OCI-LY1 (cell line): ENCODE data around the gene USH1C.

ENCODE experiments used
- H2AFZ ChIP-seq: fragments of 200-600 bp; sonication (generic), shearing (Covaris generic); 2 replicates; pipeline ENCODE4 v1.6.0; 2014; ENCODE audit warnings: antibody characterized with exemption, mild to moderate bottlenecking, low read length
- H3F3A ChIP-seq: fragments of 200-600 bp; sonication (generic), shearing (Covaris generic); 2 replicates; pipeline ENCODE4 v1.6.0; 2014; ENCODE audit warnings: mild to moderate bottlenecking, antibody characterized with exemption, low read length, moderate library complexity; ENCODE audit not compliant: insufficient read depth
- H3K27ac ChIP-seq: fragments of 200-600 bp; sonication (generic); 2 replicates; pipeline ENCODE4 v1.5.1; 2014; ENCODE audit warnings: low read length, mixed run types, mild to moderate bottlenecking, low read depth; ENCODE audit not compliant: poor library complexity, severe bottlenecking
- H3K27me3 ChIP-seq: fragments of 200-600 bp; sonication (generic); 2 replicates; pipeline ENCODE4 v1.6.0; 2014; ENCODE audit warnings: antibody characterized with exemption, mild to moderate bottlenecking, low read length, moderate library complexity; ENCODE audit not compliant: insufficient read depth
- H3K36me3 ChIP-seq: fragments of 200-600 bp; sonication (generic); 2 replicates; pipeline ENCODE4 v1.6.1; 2014; ENCODE audit warnings: mild to moderate bottlenecking, antibody characterized with exemption, low read length, moderate library complexity, mixed read lengths; ENCODE audit not compliant: insufficient read depth
- H3K4me1 ChIP-seq: fragments of 200-600 bp; sonication (generic); 2 replicates; pipeline ENCODE4 v1.5.1; 2014; ENCODE audit warnings: mild to moderate bottlenecking, low read length, moderate library complexity; ENCODE audit not compliant: insufficient read depth, severe bottlenecking
- H3K4me2 ChIP-seq: fragments of 200-600 bp; sonication (generic), shearing (Covaris generic); 2 replicates; pipeline ENCODE4 v1.6.1; 2014; ENCODE audit warnings: low read length
- H3K4me3 ChIP-seq: fragments of 200-600 bp; sonication (generic); 2 replicates; pipeline ENCODE4 v1.5.1; 2014; ENCODE audit warnings: low read length, low read depth, mild to moderate bottlenecking, mixed read lengths; ENCODE audit not compliant: poor library complexity, severe bottlenecking
- H3K79me2 ChIP-seq: fragments of 200-600 bp; shearing (Covaris generic); 2 replicates; pipeline ENCODE4 v1.6.1; 2016; ENCODE audit warnings: mixed run types, low read length, mixed read lengths; ENCODE audit not compliant: insufficient read depth
- H3K9ac ChIP-seq: fragments of 200-600 bp; sonication (generic), shearing (Covaris generic); 2 replicates; pipeline ENCODE4 v1.6.1; 2014; ENCODE audit warnings: mild to moderate bottlenecking, low read length, mixed read lengths
- H3K9me2 ChIP-seq: fragments of 200-600 bp; sonication (generic), shearing (Covaris generic); 2 replicates; pipeline ENCODE4 v1.6.1; 2014; ENCODE audit warnings: low read depth, mild to moderate bottlenecking, low read length, mixed read lengths
- H3K9me3 ChIP-seq: fragments of 200-600 bp; shearing (Covaris generic); 2 replicates; pipeline ENCODE4 v1.6.1; 2014; ENCODE audit warnings: low read length, mixed read lengths
- H4K20me1 ChIP-seq: fragments of 200-600 bp; sonication (generic), shearing (Covaris generic); 2 replicates; pipeline ENCODE4 v1.6.0; 2016; ENCODE audit warnings: mild to moderate bottlenecking, low read length; ENCODE audit not compliant: insufficient read depth
- EZH2 ChIP-seq: fragments of 200-600 bp; sonication (generic), shearing (Covaris generic); IDR thresholded peaks from 2 replicates; pipeline ENCODE4 v1.8.0; 2017; ENCODE audit warnings: borderline replicate concordance, mixed run types, mild to moderate bottlenecking, antibody characterized with exemption, low read length, moderate library complexity, mixed read lengths
- TF ChIP-seq, protein P1 (sequence below): fragments of 200-600 bp; sonication (generic), shearing (Covaris generic); IDR thresholded peaks from 2 replicates; pipeline ENCODE4 v1.5.1; 2017; ENCODE audit warnings: mild to moderate bottlenecking, antibody characterized with exemption, low read length, moderate library complexity, mixed read lengths

Gene USH1C

DNA sequence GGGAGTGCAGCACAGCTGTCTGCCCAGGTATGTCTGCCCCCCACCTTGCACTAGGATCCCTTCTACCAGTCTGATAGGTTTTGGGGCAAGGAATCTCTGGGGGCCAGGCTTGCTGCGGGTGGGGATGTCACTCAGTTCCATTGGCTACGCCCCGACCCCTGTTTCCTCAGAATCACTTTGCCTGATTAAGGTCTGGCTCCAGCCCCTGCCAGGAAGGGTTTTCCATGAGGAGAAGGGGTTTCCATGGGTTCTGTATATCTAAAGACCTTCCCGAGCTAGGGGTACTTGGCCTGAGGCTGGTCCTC is 16.8 kb upstream of the USH1C start:
- Histone ChIP-seq H3K9me3 (no peaks in the 10 kb centered on the region), H3K4me2 (no peak overlapping the region), H4K20me1 (no peaks in the 10 kb centered on the region), H3K4me3 (no peak overlapping the region), H3K27ac (no peak overlapping the region), H3F3A (no peaks in the 10 kb centered on the region), H3K9me2 (no peaks in the 10 kb centered on the region), H3K27me3 (no peaks in the 10 kb centered on the region), H3K4me1 (no peaks in the 10 kb centered on the region), H3K36me3 (no peaks in the 10 kb centered on the region), H3K79me2 (no peaks in the 10 kb centered on the region), H2AFZ (no peak overlapping the region), H3K9ac (no peak overlapping the region)
- TF ChIP-seq EZH2: no peak
- TF ChIP-seq, protein P1, sequence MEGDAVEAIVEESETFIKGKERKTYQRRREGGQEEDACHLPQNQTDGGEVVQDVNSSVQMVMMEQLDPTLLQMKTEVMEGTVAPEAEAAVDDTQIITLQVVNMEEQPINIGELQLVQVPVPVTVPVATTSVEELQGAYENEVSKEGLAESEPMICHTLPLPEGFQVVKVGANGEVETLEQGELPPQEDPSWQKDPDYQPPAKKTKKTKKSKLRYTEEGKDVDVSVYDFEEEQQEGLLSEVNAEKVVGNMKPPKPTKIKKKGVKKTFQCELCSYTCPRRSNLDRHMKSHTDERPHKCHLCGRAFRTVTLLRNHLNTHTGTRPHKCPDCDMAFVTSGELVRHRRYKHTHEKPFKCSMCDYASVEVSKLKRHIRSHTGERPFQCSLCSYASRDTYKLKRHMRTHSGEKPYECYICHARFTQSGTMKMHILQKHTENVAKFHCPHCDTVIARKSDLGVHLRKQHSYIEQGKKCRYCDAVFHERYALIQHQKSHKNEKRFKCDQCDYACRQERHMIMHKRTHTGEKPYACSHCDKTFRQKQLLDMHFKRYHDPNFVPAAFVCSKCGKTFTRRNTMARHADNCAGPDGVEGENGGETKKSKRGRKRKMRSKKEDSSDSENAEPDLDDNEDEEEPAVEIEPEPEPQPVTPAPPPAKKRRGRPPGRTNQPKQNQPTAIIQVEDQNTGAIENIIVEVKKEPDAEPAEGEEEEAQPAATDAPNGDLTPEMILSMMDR: no peak

DNA sequence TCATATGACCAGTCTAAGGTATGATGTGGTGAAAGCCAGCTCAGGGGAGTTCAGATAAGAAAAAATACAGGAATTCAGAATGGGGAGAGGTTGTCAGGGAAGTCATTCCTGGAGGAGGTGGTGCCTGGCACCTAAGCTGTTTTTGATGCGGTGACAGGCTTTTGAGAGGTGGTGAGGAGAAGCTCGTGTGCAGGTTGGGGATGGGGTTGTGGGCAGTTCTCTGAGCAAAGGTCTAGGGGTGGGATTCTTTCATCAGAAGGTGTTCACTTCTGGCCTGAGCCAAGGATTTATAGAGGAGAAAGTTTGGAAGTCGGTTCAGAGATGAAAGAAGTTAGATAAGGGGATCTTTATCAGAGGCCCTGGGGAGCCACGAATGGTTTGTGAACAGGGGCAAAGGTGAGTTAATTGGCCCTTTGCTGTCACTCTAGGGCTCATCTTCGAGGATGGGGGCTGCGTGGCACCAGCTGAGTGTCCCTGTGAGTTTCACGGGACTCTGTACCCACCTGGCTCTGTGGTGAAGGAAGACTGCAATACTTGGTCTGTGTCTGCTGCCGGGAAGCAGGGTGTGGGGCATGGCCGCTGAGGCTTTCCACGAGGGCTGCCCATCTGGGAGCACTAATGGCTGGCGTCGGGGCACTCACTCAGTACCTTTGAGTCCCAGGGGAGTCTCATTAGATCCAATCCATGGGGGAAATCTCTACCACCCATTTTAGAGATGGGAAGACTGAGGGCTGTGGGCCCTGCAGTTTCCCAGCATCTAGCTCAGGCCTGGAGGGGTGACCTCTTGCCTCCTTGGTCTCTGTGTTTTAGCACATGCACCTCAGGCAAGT is 16.3 kb upstream of the USH1C start:
- H3K9me3 ChIP-seq: no peaks in the 10 kb centered on the region

DNA sequence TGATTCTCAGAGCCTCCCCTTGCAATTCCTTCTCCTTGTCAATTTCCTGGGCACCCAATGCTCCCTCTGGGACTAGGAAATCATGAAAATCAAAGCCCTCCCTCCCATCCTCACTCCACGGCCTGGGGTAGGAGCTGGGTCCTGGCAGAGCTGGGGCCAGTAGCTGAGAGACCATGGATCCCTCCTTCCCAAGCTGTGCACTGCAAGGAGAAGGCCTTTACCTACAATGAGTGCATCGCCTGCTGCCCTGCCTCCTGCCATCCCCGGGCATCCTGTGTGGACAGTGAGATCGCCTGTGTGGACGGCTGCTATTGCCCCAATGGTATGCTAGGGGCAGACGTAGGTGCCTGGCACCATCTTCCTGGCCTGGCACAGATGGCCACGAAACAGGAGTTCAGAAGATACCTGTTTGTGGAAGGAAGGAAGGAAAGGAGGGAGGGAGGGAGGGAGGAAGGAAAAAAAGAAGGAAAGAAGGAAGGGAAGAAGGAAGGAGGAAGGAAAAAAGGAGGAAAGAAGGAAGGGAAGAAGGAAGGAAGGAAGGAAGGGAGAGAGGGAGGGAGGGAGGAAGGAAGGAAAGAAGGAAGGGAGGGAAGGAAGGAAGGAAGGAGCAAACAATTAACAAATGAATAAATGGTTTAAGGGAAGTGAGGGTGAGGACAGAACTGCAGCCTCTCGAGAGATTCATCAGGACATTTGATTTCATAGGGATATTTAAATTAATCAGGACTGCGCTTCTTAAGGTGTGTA is 15.3 kb upstream of the USH1C start:
- Histone ChIP-seq H3K9me2 (no peaks in the 10 kb centered on the region), H3K9ac (no peak overlapping the region), H3K27me3 (no peaks in the 10 kb centered on the region), H3K27ac (no peak overlapping the region), H3K36me3 (no peaks in the 10 kb centered on the region), H2AFZ (no peak overlapping the region), H4K20me1 (no peaks in the 10 kb centered on the region), H3K4me1 (no peaks in the 10 kb centered on the region), H3K9me3 (no peaks in the 10 kb centered on the region), H3K4me3 (no peak overlapping the region), H3F3A (no peaks in the 10 kb centered on the region), H3K4me2 (no peak overlapping the region), H3K79me2 (no peaks in the 10 kb centered on the region)
- no peak for TF ChIP-seq EZH2
- TF ChIP-seq, protein P1: no peak

More for the DNA sequence above, 16.3 kb upstream of the USH1C start:
- no peaks in the 10 kb centered on the region for H3K27me3 ChIP-seq
- no peak for TF ChIP-seq EZH2
- TF ChIP-seq, protein P1: no peak
- no peak overlapping the region for H3K4me2 ChIP-seq
- no peaks in the 10 kb centered on the region for H3K36me3 ChIP-seq
- no peaks in the 10 kb centered on the region for H4K20me1 ChIP-seq
- no peak overlapping the region for H3K4me3 ChIP-seq
- H3K4me1 ChIP-seq: no peaks in the 10 kb centered on the region
- no peak overlapping the region for H2AFZ ChIP-seq
- H3K9me2 ChIP-seq: no peaks in the 10 kb centered on the region
- no peaks in the 10 kb centered on the region for H3F3A ChIP-seq
- H3K9ac ChIP-seq: no peak overlapping the region
- H3K27ac ChIP-seq: no peak overlapping the region
- H3K79me2 ChIP-seq: no peaks in the 10 kb centered on the region
